NT2/D1 (cell line): ENCODE results near the gene NEU2.

Experiments used
- YY1 ChIP-seq: IDR thresholded peaks from 2 replicates; pipeline ENCODE4 v1.6.1; 2011; ENCODE audit not compliant: insufficient read length, insufficient read depth
- ZNF274 ChIP-seq: IDR thresholded peaks from 2 replicates; pipeline ENCODE4 v1.6.1; 2011; ENCODE audit warnings: mild to moderate bottlenecking, low read depth, low read length

- TF ChIP-seq ZNF274 (no peak), YY1 (no peak)
Measured at GRCh38 chr2:233015019-233015645, 17.3 kb upstream of the NEU2 start.
